ENCODE results near the gene GLIS1. TPM values are rescaled to one million over a fixed set of nuclear protein-coding genes. Genes with fewer than 3 reads are reported as not detected.

GLIS1 gene
- total RNA-seq, 1 experiment from 2014 or later = 0.28 TPM

DNA sequence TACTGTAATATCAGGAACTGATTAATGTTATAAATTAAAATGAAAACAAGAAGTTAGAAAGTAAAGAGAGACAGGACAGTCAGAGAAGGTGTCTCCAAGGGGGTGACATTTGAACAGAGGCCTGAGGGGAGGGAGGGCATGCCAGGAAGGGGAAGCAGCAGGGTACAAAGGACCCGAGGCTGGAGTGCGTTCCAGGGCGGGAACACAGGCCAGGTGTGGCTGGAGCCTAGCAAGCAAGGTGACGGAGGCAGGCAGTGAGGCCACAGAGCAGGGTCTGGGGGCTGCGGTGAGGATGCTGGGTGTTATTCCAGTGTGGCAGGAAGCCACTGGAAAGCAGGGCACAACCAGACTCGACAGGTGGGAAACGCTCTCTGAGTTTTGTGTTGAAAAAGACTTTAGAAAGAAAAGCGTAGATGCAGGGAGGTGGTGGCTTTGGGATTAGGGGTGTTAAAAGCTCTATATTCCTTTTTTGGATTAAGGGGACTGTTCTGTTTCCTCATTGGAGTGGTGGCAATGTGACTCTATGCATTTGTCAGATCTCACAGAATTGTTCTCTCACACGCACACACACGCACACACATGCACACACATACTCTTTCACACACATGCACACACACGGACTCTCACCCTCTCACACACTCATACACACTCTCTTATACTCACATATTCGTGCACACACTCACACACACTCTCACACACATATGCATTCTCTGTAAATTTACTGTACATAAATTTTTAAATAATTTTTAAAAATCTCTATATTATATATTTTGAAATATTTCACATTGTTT lies 124.5 kb downstream of the GLIS1 start:
- H4K5ac ChIP-seq (ENCODE audit: insufficient read length, low read depth, low read length) = no peak overlapping the region
- no peaks in the 10 kb centered on the region; the same call in 1 of the 2 replicates for H3K4me1 ChIP-seq (ENCODE audit: insufficient read depth, low read length)
- H2AFZ ChIP-seq (ENCODE audit: low read length) = no peak overlapping the region
- peaks cover 8% of the 10 kb centered on the region for H3K9me3 ChIP-seq (ENCODE audit: control insufficient read depth, low read depth, low read length)
- Mint-ChIP-seq H3K4me3 (no peak overlapping the region; a peak in 1 of 5 replicates), H3K36me3 (ENCODE audit: insufficient read depth in 1 of 3, low read depth in 3 of 3) (peaks cover 2 to 17% (median 7%) of the 10 kb centered on the region in 3 experiments; a peak in 5 of 7 replicates), H3K9me3 (peaks cover 17 to 19% of the 10 kb centered on the region in 2 experiments), H3K4me1 (peaks cover 5 to 11% of the 10 kb centered on the region in 2 experiments; a peak in 3 of 4 replicates), H3K27ac (peak overlapping the region in 1 of 3 experiments; percentile 74; a peak in 1 of 7 replicates), H3K27me3 (ENCODE audit: low read depth) (peaks cover 14% of the 10 kb centered on the region)
- H3T11ph ChIP-seq (ENCODE audit: low read length) = no peak overlapping the region
- no peak overlapping the region for H3K18ac ChIP-seq (ENCODE audit: insufficient read length, low read depth, low read length)
- H4K20me1 ChIP-seq (ENCODE audit: control insufficient read depth, insufficient read depth, insufficient read length) = no peaks in the 10 kb centered on the region
- no peak overlapping the region for H2AK5ac ChIP-seq (ENCODE audit: insufficient read length, low read length)
- no peak overlapping the region for H4K91ac ChIP-seq (ENCODE audit: insufficient read length, low read depth, low read length)
- H3K79me2 ChIP-seq (ENCODE audit: insufficient read depth, low read length) = no peaks in the 10 kb centered on the region
- no peaks in the 10 kb centered on the region for H3K79me1 ChIP-seq (ENCODE audit: insufficient read depth, low read depth, low read length, poor library complexity, severe bottlenecking)
- no peaks in the 10 kb centered on the region for H3K23me2 ChIP-seq (ENCODE audit: insufficient read length, low read depth, low read length, poor library complexity, severe bottlenecking)
- H3K4me2 ChIP-seq (ENCODE audit: insufficient read depth, insufficient read length, low read length) = no peak overlapping the region
- H3K4ac ChIP-seq (ENCODE audit: low read depth, low read length) = no peak overlapping the region
- no peak overlapping the region for H3K56ac ChIP-seq (ENCODE audit: insufficient read length, low read depth, low read length)
- H3K9ac ChIP-seq (ENCODE audit: extremely low read depth, insufficient read length, low read length) = no peak overlapping the region
- H2BK15ac ChIP-seq (ENCODE audit: low read depth, low read length) = no peak overlapping the region
- peak; percentile 64 for DNase-seq
- H3K14ac ChIP-seq (ENCODE audit: insufficient read depth, low read length) = no peak overlapping the region
- 100% methylated on average over 2 of the region's 12 CpGs for WGBS (ENCODE audit: extremely low coverage, insufficient read length, low lambda C conversion rate)
- H3K27ac ChIP-seq (ENCODE audit: insufficient read length, low read depth, low read length) = no peak overlapping the region
- H3K27me3 ChIP-seq (ENCODE audit: insufficient read depth, low read length) = no peaks in the 10 kb centered on the region
- no peak overlapping the region for H2BK120ac ChIP-seq (ENCODE audit: low read depth, low read length, poor library complexity, severe bottlenecking)
- H2BK12ac ChIP-seq (ENCODE audit: insufficient read length, low read depth, low read length) = no peak overlapping the region
- H2BK5ac ChIP-seq (ENCODE audit: insufficient read length, low read length) = no peak overlapping the region
- no peak overlapping the region for H3K23ac ChIP-seq (ENCODE audit: insufficient read length, low read depth, low read length)
- no peak overlapping the region for H2BK20ac ChIP-seq (ENCODE audit: low read depth, low read length, poor library complexity, severe bottlenecking)
- no peak overlapping the region for H4K8ac ChIP-seq (replicated peaks; ENCODE audit: insufficient read length, low read depth, low read length)
- TF ChIP-seq, protein P1, sequence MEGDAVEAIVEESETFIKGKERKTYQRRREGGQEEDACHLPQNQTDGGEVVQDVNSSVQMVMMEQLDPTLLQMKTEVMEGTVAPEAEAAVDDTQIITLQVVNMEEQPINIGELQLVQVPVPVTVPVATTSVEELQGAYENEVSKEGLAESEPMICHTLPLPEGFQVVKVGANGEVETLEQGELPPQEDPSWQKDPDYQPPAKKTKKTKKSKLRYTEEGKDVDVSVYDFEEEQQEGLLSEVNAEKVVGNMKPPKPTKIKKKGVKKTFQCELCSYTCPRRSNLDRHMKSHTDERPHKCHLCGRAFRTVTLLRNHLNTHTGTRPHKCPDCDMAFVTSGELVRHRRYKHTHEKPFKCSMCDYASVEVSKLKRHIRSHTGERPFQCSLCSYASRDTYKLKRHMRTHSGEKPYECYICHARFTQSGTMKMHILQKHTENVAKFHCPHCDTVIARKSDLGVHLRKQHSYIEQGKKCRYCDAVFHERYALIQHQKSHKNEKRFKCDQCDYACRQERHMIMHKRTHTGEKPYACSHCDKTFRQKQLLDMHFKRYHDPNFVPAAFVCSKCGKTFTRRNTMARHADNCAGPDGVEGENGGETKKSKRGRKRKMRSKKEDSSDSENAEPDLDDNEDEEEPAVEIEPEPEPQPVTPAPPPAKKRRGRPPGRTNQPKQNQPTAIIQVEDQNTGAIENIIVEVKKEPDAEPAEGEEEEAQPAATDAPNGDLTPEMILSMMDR (conservative IDR thresholded peaks at IDR 0.05) = no peak
